ENCODE measurements around the gene SLC16A6.

DNA sequence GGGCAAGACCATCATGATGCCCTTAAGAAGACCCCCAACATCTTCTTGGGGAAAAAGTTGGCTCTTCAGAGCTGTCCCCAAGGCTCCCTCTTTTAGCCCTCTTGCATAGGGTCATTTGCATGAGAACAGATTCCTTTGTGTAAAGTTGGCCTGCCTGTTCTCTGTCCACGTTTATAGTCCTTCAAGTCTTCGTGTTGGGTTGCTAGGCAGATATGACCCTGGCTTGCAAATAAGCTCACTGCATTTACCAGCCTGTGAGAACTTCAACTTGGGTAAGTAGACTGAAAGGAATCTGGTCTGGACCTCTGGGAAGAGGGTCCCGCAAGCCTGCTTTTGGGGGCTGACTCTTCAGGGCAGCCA lies 3.2 kb upstream of the SLC16A6 start:
- TF ChIP-seq, protein P1, sequence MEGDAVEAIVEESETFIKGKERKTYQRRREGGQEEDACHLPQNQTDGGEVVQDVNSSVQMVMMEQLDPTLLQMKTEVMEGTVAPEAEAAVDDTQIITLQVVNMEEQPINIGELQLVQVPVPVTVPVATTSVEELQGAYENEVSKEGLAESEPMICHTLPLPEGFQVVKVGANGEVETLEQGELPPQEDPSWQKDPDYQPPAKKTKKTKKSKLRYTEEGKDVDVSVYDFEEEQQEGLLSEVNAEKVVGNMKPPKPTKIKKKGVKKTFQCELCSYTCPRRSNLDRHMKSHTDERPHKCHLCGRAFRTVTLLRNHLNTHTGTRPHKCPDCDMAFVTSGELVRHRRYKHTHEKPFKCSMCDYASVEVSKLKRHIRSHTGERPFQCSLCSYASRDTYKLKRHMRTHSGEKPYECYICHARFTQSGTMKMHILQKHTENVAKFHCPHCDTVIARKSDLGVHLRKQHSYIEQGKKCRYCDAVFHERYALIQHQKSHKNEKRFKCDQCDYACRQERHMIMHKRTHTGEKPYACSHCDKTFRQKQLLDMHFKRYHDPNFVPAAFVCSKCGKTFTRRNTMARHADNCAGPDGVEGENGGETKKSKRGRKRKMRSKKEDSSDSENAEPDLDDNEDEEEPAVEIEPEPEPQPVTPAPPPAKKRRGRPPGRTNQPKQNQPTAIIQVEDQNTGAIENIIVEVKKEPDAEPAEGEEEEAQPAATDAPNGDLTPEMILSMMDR (IDR thresholded peaks at IDR 0.05), result no peak
- TF ChIP-seq POLR2A (IDR thresholded peaks at IDR 0.05), result no peak
